ENCODE measurements around the gene PARVB. TPM values are rescaled to one million over a fixed set of nuclear protein-coding genes. Genes with fewer than 3 reads are reported as not detected.

The PARVB gene
- total and polyA plus RNA-seq, 9 of the 15 experiments (the other 6 are each of a cell fraction or from before 2014, with no cell fraction given) = 1.1 to 59.2 (median 29.2) TPM

DNA sequence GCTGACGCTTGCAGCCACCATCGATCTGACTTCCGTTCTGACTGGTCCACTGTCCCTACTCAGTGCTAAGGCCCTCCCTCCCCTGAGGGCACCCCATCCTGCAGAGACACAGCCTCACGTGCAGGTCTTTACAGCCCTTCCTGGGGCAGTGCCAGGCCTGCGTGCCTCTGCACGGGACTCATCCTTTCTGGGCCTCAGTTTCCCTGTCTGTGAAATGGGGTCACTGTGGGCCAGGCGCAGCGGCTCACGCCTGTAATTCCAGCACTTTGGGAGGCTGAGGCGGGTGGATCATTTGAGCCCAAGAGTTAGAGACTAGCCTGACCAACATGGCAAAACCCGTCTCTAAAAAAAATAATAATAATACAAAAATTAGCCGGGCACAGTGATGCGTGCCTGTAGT lies 138.9 kb downstream of the PARVB start:
- intact Hi-C loops (cut with micrococcal nuclease) (no loop called here), in situ Hi-C loops (cut with MboI) (no loop called here)
- H3K27ac ChIP-seq (ENCODE audit: extremely low read depth, low read depth, low read length) = no peak overlapping the region
- POLR2A ChIA-PET = no interaction called here
- no peak overlapping the region for H2AFZ ChIP-seq (ENCODE audit: low read depth, low read length)
- ATAC-seq (no peak), FAIRE-seq (no peak), DNase-seq (ENCODE audit: extremely low read depth in 1 of 4, low spot score in 3 of 4) (no peak)
- CTCF ChIA-PET (ENCODE audit: low intra/inter-chr PET ratio) = no interaction called here
- no peaks in the 10 kb centered on the region for H3K36me3 ChIP-seq (ENCODE audit: control insufficient read depth, insufficient read depth, low read length)
- H3K4me1 ChIP-seq (replicated peaks in 1 of 2; ENCODE audit: control insufficient read depth in 2 of 2, insufficient read depth in 2 of 2, low read length in 2 of 2) = no peaks in the 10 kb centered on the region
- no peaks in the 10 kb centered on the region for H4K20me1 ChIP-seq (replicated peaks; ENCODE audit: control insufficient read depth, insufficient read depth, low read length)
- TF ChIP-seq SMAD4 (CRISPR knock-in tag; conservative IDR thresholded peaks at IDR 0.05) = no peak
- TF ChIP-seq HNRNPL (IDR thresholded peaks at IDR 0.05; ENCODE audit: low read depth, low read length) = no peak
- TF ChIP-seq BRCA1 (IDR thresholded peaks at IDR 0.05) = no peak
- TF ChIP-seq BRCA1 (CRISPR knock-in tag; IDR thresholded peaks at IDR 0.05) = no peak
- no peak for TF ChIP-seq MTA3 (IDR thresholded peaks at IDR 0.05; ENCODE audit: borderline replicate concordance)
- TF ChIP-seq NR2C2 (CRISPR knock-in tag; IDR thresholded peaks at IDR 0.05) = no peak
- no peak for TF ChIP-seq NR2C2 (tag; IDR thresholded peaks at IDR 0.05)
- TF ChIP-seq TFAP4 (CRISPR knock-in tag; IDR thresholded peaks at IDR 0.05; ENCODE audit: borderline replicate concordance) = no peak
- TF ChIP-seq ZNF239 (CRISPR knock-in tag; IDR thresholded peaks at IDR 0.05) = no peak
- TF ChIP-seq, protein P1, sequence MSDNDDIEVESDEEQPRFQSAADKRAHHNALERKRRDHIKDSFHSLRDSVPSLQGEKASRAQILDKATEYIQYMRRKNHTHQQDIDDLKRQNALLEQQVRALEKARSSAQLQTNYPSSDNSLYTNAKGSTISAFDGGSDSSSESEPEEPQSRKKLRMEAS (CRISPR knock-in tag; IDR thresholded peaks at IDR 0.05) = no peak
- no peak for TF ChIP-seq FUS (optimal IDR thresholded peaks at IDR 0.05; ENCODE audit: low read depth, low read length)
- TF ChIP-seq ZNF77 (CRISPR knock-in tag; IDR thresholded peaks at IDR 0.05) = no peak
- TF ChIP-seq CEBPG (CRISPR knock-in tag; IDR thresholded peaks at IDR 0.05) = no peak
- no peak for TF ChIP-seq CEBPG (tag; conservative IDR thresholded peaks at IDR 0.05 in 1 of 2, IDR thresholded peaks at IDR 0.05 in 1 of 2)
- no peak for TF ChIP-seq ZC3H8 (IDR thresholded peaks at IDR 0.05)
- TF ChIP-seq, protein P2, sequence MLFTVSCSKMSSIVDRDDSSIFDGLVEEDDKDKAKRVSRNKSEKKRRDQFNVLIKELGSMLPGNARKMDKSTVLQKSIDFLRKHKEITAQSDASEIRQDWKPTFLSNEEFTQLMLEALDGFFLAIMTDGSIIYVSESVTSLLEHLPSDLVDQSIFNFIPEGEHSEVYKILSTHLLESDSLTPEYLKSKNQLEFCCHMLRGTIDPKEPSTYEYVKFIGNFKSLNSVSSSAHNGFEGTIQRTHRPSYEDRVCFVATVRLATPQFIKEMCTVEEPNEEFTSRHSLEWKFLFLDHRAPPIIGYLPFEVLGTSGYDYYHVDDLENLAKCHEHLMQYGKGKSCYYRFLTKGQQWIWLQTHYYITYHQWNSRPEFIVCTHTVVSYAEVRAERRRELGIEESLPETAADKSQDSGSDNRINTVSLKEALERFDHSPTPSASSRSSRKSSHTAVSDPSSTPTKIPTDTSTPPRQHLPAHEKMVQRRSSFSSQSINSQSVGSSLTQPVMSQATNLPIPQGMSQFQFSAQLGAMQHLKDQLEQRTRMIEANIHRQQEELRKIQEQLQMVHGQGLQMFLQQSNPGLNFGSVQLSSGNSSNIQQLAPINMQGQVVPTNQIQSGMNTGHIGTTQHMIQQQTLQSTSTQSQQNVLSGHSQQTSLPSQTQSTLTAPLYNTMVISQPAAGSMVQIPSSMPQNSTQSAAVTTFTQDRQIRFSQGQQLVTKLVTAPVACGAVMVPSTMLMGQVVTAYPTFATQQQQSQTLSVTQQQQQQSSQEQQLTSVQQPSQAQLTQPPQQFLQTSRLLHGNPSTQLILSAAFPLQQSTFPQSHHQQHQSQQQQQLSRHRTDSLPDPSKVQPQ (CRISPR knock-in tag; IDR thresholded peaks at IDR 0.05; ENCODE audit: borderline replicate concordance) = no peak
- TF ChIP-seq, protein P3, sequence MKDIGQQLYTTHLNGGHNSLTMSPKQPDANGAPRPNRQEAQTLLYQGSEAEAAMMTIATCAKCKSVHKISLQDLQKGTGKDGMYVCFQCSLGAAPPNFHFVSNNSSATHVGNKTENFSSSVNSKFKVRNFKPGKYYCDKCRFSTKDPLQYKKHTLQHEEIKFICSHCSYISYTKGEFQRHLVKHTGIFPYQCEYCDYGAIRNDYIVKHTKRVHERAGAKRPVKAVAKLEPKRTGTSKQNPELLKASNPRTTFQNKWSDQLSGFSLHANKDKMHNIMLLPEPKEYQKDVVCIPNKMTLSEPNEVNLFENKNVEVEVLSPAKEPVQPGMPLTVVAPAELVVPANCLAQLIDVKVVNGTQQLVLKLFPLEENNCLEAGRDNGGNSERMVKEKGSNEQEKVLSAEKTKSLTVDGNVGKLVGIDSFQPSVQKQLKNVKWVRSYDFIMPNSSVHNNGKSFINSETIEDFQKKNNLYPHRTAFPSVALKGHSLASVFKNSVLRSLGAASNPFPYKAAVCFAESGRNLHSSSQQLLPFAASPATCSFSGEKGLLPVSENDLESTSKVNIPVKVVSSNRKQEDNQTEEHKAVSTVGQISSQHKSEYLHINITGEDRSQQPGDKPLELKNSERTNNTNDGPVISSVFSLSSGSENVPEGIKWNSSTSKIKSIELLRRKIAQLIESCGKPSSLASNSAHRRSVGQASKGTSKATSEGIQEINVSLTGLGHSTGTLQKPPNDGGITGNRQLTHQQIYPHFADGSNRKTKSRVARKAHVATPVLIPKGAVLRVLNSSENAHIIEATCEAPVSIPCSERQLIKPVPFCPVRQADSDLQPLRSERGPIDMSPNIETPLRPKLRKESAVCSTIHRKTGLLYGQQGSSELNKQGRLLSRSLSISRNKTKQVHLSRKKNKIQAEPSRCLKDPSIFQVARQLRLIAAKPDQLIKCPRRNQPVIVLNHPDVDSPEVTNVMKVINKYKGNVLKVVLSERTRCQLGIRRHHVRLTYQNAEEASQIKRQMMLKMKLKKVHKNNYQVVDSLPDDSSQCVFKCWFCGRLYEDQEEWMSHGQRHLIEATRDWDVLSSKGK (CRISPR knock-in tag; IDR thresholded peaks at IDR 0.05) = no peak
- no peak for TF ChIP-seq ERF (CRISPR knock-in tag; IDR thresholded peaks at IDR 0.05)
- TF ChIP-seq MTA1 (IDR thresholded peaks at IDR 0.05; ENCODE audit: borderline replicate concordance) = no peak
- 85% methylated on average over 10 of the region's 13 CpGs for WGBS (ENCODE audit: insufficient coverage, low coverage, missing lambda C conversion rate)
- H3K9me3 ChIP-seq (replicated peaks; ENCODE audit: control insufficient read depth, insufficient read depth, low read depth, low read length) = no peaks in the 10 kb centered on the region
- no peak overlapping the region for H3K9ac ChIP-seq (ENCODE audit: insufficient read depth in 1 of 2, low read depth in 2 of 2, low read length in 2 of 2)
- H3K9me1 ChIP-seq (ENCODE audit: control insufficient read depth, insufficient read depth, low read length) = no peaks in the 10 kb centered on the region
- no peak overlapping the region for H3K4me2 ChIP-seq (ENCODE audit: insufficient read depth, low read length)
- no peaks in the 10 kb centered on the region for H3K79me2 ChIP-seq (ENCODE audit: control insufficient read depth, insufficient read depth, low read length)
- no peaks in the 10 kb centered on the region for H3K27me3 ChIP-seq (ENCODE audit: control insufficient read depth in 2 of 2, insufficient read depth in 2 of 2, low read length in 2 of 2)
- no peak overlapping the region for H3K4me3 ChIP-seq
- no TSS peak for BruUV-seq (replicated peaks)
